Limb (tissue), 2 donors: ENCODE measurements around the gene RUNX1.

Experiments used
- DNase-seq, 2 donors: peaks; one replicate each; pipeline ENCODE4 v3.0.0-alpha.2; 2016; ENCODE audit errors: extremely low spot score in 2 of 2

Gene RUNX1

GRCh38 chr21:34882719-34883131 lies 166.4 kb downstream of the RUNX1 start:
- DNase-seq = no peak

GRCh38 chr21:34881839-34882371 lies 167.2 kb downstream of the RUNX1 start:
- DNase-seq = no peak

- DNase-seq = no peak
These were observed 167.7 kb downstream of the RUNX1 start for GRCh38 chr21:34881421-34881820.

- DNase-seq = peak in 1 of 2 donors; percentile 2
These were observed 168.7 kb downstream of the RUNX1 start for GRCh38 chr21:34880401-34880800.

GRCh38 chr21:34878940-34879339 lies 170.2 kb downstream of the RUNX1 start:
- DNase-seq = no peak

GRCh38 chr21:34878501-34878900 lies 170.6 kb downstream of the RUNX1 start:
- DNase-seq = no peak

- peak in 1 of 2 donors; percentile 4 for DNase-seq
These were observed 171.5 kb downstream of the RUNX1 start for GRCh38 chr21:34877485-34878128.

GRCh38 chr21:34875830-34876229 lies 173.3 kb downstream of the RUNX1 start:
- DNase-seq = peak in 1 of 2 donors; percentile 4

- DNase-seq = peak in 1 of 2 donors; percentile 9
These were observed 174.2 kb downstream of the RUNX1 start for GRCh38 chr21:34874684-34875513.

- DNase-seq = no peak
These were observed 177.8 kb downstream of the RUNX1 start for GRCh38 chr21:34871026-34871908.

- no peak for DNase-seq
These were observed 178.9 kb downstream of the RUNX1 start for GRCh38 chr21:34870246-34870645.

GRCh38 chr21:34869545-34869944 lies 179.6 kb downstream of the RUNX1 start:
- no peak for DNase-seq

- DNase-seq = no peak
These were observed 181.3 kb downstream of the RUNX1 start for GRCh38 chr21:34867785-34868184.

GRCh38 chr21:34865400-34866241 lies 183.5 kb downstream of the RUNX1 start:
- no peak for DNase-seq

GRCh38 chr21:34864370-34865149 lies 184.5 kb downstream of the RUNX1 start:
- no peak for DNase-seq

- no peak for DNase-seq
These were observed 186.2 kb downstream of the RUNX1 start for GRCh38 chr21:34862951-34863350.

- DNase-seq = no peak
These were observed 187.8 kb downstream of the RUNX1 start for GRCh38 chr21:34861258-34861657.

GRCh38 chr21:34859976-34860653 lies 189.0 kb downstream of the RUNX1 start:
- no peak for DNase-seq

- peak in 1 of 2 donors; percentile 13 for DNase-seq
These were observed 190.5 kb downstream of the RUNX1 start for GRCh38 chr21:34858559-34858958.
